ENCODE measurements around the gene PTPRT. TPM values are rescaled to one million over a fixed set of nuclear protein-coding genes. Genes with fewer than 3 reads are reported as not detected.

The PTPRT gene
- total and polyA plus RNA-seq, 2 of the 13 experiments (the other 11 are each of a cell fraction or from before 2014, with no cell fraction given): under 0.01 to 0.09 TPM

GRCh38 chr20:42391807-42392206, 797.9 kb downstream of the PTPRT start (continued):
- TF ChIP-seq FOXP1 (IDR thresholded peaks at IDR 0.05) (no peak), FOXP1 (CRISPR knock-in tag; IDR thresholded peaks at IDR 0.05) (no peak), KLF6 (CRISPR knock-in tag; IDR thresholded peaks at IDR 0.05) (no peak), PLSCR1 (CRISPR knock-in tag; IDR thresholded peaks at IDR 0.05; ENCODE audit: borderline replicate concordance) (no peak), HNRNPLL (IDR thresholded peaks at IDR 0.05; ENCODE audit: low read depth, low read length, poor library complexity, severe bottlenecking) (no peak), PATZ1 (CRISPR knock-in tag; IDR thresholded peaks at IDR 0.05) (no peak)

- in situ Hi-C loops (cut with HindIII; ENCODE audit: extremely low pct_ligation_motif_present, low pct_unique_long_range_greater_than_20kb) (no loop called here), intact Hi-C loops (cut with micrococcal nuclease; ENCODE audit: unreplicated experiment) (no loop called here)
- POLR2A ChIA-PET: no interaction called here
- H2AFZ ChIP-seq (ENCODE audit: low read length): no peak overlapping the region
- no TSS peak for BruUV-seq (replicated peaks)
- CTCF ChIA-PET (ENCODE audit: low intra/inter-chr PET ratio, low total read pairs): no interaction called here
- TF ChIP-seq KDM6A (CRISPR knock-in tag; IDR thresholded peaks at IDR 0.05; ENCODE audit: low read depth): no peak
- TF ChIP-seq KLF15 (CRISPR knock-in tag; IDR thresholded peaks at IDR 0.05; ENCODE audit: borderline replicate concordance): no peak
- TF ChIP-seq ZNF766 (CRISPR knock-in tag; IDR thresholded peaks at IDR 0.05; ENCODE audit: borderline replicate concordance): no peak
- TF ChIP-seq ZNF275 (CRISPR knock-in tag; IDR thresholded peaks at IDR 0.05; ENCODE audit: borderline replicate concordance): no peak
- no peak for TF ChIP-seq NBN (conservative IDR thresholded peaks at IDR 0.05)
- no peak for TF ChIP-seq TFDP2 (CRISPR knock-in tag; IDR thresholded peaks at IDR 0.05)
- no peak for TF ChIP-seq PRPF4 (IDR thresholded peaks at IDR 0.05; ENCODE audit: low read depth, low read length, poor library complexity, severe bottlenecking)
- H4K20me1 ChIP-seq (ENCODE audit: insufficient read depth, low read length): no peaks in the 10 kb centered on the region
- no peak overlapping the region for H3K27ac ChIP-seq (ENCODE audit: extremely low read length, insufficient read depth, low read length)
- H3K36me3 ChIP-seq (replicated peaks in 1 of 2; ENCODE audit: control insufficient read depth in 1 of 2, insufficient read depth in 2 of 2, low read length in 2 of 2): no peaks in the 10 kb centered on the region
- no peak for FAIRE-seq
- WGBS (ENCODE audit: low lambda C conversion rate): 39% methylated on average over 4 of the region's 4 CpGs
- H3K4me3 ChIP-seq (replicated peaks in 1 of 3; ENCODE audit: insufficient read depth in 1 of 3, low read depth in 2 of 3, low read length in 3 of 3): no peak overlapping the region
- H3K9ac ChIP-seq (ENCODE audit: insufficient read depth, low read depth, low read length): no peak overlapping the region
- no peak for ATAC-seq
- H3K4me2 ChIP-seq (ENCODE audit: low read depth, low read length): no peak overlapping the region
- H3K79me2 ChIP-seq (ENCODE audit: insufficient read depth, low read length): no peaks in the 10 kb centered on the region
- no peaks in the 10 kb centered on the region for H3K4me1 ChIP-seq (ENCODE audit: insufficient read depth, low read length)
- H3K27me3 ChIP-seq (ENCODE audit: control insufficient read depth in 1 of 2, insufficient read depth in 2 of 2, low read length in 2 of 2): 0 out of 5 replicates have a peak, but pooled peaks cover 0 to 2% of the 10 kb centered on the region in 2 experiments
- no peak for DNase-seq (ENCODE audit: low spot score)
- peaks cover 27% of the 10 kb centered on the region for H3K9me3 ChIP-seq (ENCODE audit: low read length)
Measured at GRCh38 chr20:42380287-42380686, 809.4 kb downstream of the PTPRT start.
